IPS-18c (cell line): Measurements from ENCODE around the gene RAD51B.

Source experiments
- H3K4me3 ChIP-seq: 2 replicates; pipeline ENCODE4 v1.7.0; 2013; ENCODE audit warnings: low read depth, mild to moderate bottlenecking, low read length, moderate library complexity; ENCODE audit not compliant: insufficient read depth
- H3K9me3 ChIP-seq: one replicate; pipeline ENCODE4 v1.6.1; 2013; ENCODE audit warnings: mild to moderate bottlenecking, low read length, moderate library complexity; ENCODE audit not compliant: control insufficient read depth, insufficient read depth

RAD51B gene

DNA sequence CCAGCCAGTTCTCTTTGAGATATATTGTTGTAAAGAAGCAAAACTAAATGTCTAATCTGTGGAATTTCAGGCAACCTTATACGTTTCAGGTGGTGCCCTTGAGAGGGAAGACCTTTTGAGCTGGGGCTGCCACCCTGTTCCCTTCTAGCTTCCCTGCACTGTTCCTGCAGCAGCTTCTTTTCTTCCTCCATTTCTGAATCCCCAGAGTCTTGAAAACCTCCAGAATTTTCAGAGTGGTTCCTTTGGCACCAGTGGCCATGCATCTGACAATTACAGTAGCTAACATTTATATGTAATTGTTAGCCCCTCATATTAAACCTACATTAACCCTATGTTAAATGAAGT is 702.0 kb downstream of the RAD51B start:
- Histone ChIP-seq H3K4me3 (no peak overlapping the region), H3K9me3 (peaks cover 2% of the 10 kb centered on the region)

- H3K9me3 ChIP-seq = peaks cover 2% of the 10 kb centered on the region
These were observed 702.5 kb downstream of the RAD51B start for GRCh38 chr14:68521961-68522509.

DNA sequence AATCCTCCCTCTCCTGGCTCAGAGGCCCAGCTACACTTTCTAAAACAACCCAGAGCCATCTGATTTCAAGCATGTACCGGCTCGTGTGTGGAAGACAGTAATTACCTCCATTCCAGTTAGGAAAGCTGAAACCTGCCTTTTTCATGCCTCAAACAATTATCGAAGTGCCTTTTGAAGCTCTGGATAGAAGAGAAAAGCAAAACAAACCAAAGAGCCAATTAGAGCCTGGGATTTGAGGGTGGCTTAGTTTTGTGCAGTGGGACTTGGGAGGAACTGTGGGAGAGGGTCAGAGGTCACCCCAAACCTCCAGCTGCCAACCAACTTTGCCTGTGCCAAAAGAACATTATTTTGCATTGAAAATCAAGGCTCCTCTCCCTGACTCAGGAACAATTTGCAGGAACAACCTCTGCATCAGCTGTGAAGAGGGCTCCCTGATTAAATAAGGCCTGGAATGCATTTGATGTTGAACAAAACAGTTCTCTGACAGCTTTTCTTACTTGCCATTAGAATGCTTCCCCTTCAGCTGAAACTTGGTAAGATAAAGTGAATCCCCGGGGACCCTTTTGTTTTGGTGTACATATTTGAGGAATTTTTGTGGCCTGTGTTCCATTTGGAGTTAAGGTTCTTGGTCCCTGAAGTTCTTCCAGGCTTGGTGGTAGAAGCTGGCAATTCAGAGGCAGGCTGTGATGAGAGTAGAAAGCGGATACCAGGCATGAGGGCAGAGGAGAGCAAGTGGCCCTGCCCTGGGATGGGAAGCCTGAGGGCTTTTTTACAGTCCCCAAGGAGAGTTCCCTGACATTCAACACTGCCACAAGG is 703.1 kb downstream of the RAD51B start:
- peaks cover 2% of the 10 kb centered on the region for H3K9me3 ChIP-seq
- H3K4me3 ChIP-seq = no peak overlapping the region

More at GRCh38 chr14:68521961-68522509, 702.5 kb downstream of the RAD51B start:
- no peak overlapping the region for H3K4me3 ChIP-seq

GRCh38 chr14:68523326-68523610 is 703.7 kb downstream of the RAD51B start:
- Histone ChIP-seq H3K9me3 (peaks cover 2% of the 10 kb centered on the region), H3K4me3 (no peak overlapping the region)

GRCh38 chr14:68523989-68524725 is 704.6 kb downstream of the RAD51B start:
- Histone ChIP-seq H3K9me3 (peaks cover 2% of the 10 kb centered on the region), H3K4me3 (no peak overlapping the region)

GRCh38 chr14:68525516-68525915 is 705.9 kb downstream of the RAD51B start:
- no peak overlapping the region for H3K4me3 ChIP-seq
- H3K9me3 ChIP-seq = peaks cover 4% of the 10 kb centered on the region

- H3K9me3 ChIP-seq = peaks cover 4% of the 10 kb centered on the region
- no peak overlapping the region for H3K4me3 ChIP-seq
These were observed 707.0 kb downstream of the RAD51B start for GRCh38 chr14:68526512-68527091.

DNA sequence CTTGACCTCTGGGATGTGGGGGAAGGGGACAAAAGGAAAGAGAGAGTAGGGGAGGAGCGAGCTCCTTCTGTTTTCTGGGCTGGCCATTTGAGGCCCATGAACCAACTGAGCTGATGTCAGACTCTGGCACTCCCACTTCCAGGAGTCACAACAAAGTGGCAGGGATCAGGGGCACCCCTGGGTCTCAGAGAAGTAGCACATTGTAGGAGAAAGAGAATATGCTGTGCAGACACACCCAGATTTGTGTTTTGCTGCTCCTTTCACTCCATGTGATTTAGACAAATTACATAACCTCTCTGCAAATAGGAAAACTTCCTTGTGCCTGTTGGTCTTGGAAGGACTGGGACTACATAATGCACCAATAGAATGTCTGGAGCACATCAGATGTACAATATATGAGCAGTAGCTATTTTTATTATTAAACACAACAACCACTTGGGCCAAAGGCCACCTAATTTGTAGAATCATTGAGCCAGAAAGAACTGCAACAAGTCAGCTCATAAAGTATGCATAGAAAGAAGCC is 707.8 kb downstream of the RAD51B start:
- Histone ChIP-seq H3K9me3 (peaks cover 4% of the 10 kb centered on the region), H3K4me3 (no peak overlapping the region)

DNA sequence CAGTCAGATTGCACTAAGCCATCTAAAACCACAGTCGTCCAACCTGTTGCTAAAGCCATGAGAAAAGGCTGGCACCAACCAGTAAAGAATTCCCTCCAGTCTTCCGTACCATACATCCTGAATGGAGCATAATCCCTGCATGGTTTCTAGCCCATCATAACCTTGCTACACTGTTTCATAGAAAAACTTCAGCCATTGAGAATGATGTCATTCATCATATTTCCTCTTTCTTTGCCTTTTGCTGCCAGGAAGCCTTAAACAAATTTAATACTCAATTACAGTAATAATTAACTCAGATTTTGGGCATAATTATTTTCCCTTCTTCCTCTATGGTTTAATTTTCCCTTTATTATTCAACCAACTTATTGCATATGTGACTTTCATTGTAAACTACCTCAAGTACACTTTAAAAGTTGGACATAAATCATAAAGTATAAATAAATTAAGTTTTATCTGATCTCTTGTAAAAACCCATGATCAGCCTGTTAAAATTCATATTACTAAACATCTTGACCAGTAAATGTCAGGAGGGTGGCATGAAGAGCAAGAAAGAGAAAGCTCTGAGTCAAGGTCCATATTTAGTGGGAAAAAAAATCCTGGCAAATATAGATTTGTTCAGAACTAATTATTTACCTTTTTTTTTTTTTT is 708.6 kb downstream of the RAD51B start:
- peaks cover 4% of the 10 kb centered on the region for H3K9me3 ChIP-seq
- no peak overlapping the region for H3K4me3 ChIP-seq

DNA sequence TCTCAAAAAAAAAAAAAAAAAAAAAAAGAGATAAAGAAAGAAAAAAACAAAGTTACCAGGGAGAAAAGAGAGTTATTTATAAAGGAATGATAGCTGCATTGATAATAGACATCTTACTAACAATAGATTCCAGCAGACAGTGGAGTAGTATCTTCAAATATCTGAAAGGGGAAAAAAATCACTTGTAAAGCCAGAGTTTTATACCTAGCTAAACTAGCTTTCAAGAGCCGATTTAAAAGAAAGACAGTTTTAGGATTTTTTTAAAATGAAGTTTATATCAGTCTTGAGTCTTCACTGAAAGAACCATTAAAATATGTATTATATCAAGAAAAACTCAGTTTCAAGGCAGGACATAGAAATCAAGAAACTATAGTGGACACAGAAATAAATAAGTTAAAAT is 710.9 kb downstream of the RAD51B start:
- Histone ChIP-seq H3K9me3 (peaks cover 2% of the 10 kb centered on the region), H3K4me3 (no peak overlapping the region)

- Histone ChIP-seq H3K4me3 (no peak overlapping the region), H3K9me3 (peaks cover 2% of the 10 kb centered on the region)
These were observed 712.9 kb downstream of the RAD51B start for GRCh38 chr14:68532496-68532895.

- Histone ChIP-seq H3K4me3 (no peak overlapping the region), H3K9me3 (peaks cover 2% of the 10 kb centered on the region)
These were observed 714.7 kb downstream of the RAD51B start for GRCh38 chr14:68534276-68534675.

- Histone ChIP-seq H3K4me3 (no peak overlapping the region), H3K9me3 (no peaks in the 10 kb centered on the region)
These were observed 715.9 kb downstream of the RAD51B start for GRCh38 chr14:68535404-68536017.

DNA sequence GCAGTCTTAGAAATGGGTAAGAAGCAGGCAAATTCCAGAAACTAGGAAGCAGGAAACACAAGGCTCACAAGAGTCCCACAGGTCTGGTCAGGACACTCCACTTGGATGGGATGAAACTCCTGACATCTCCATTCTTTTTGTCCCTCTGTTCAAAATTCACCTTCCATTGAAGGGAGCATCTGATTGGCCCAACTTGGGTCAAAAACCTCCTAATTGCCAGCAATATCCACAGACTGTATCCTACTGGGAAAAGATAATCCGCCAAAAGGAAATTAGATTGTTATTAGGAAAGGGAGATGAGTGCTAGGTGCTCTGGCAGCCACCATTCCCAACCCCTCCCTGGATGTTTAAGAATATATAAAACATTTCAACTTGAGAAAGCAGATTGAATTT is 716.4 kb downstream of the RAD51B start:
- Histone ChIP-seq H3K4me3 (no peak overlapping the region), H3K9me3 (no peaks in the 10 kb centered on the region)

- H3K9me3 ChIP-seq = no peaks in the 10 kb centered on the region
- H3K4me3 ChIP-seq = no peak overlapping the region
These were observed 719.1 kb downstream of the RAD51B start for GRCh38 chr14:68538639-68539038.

DNA sequence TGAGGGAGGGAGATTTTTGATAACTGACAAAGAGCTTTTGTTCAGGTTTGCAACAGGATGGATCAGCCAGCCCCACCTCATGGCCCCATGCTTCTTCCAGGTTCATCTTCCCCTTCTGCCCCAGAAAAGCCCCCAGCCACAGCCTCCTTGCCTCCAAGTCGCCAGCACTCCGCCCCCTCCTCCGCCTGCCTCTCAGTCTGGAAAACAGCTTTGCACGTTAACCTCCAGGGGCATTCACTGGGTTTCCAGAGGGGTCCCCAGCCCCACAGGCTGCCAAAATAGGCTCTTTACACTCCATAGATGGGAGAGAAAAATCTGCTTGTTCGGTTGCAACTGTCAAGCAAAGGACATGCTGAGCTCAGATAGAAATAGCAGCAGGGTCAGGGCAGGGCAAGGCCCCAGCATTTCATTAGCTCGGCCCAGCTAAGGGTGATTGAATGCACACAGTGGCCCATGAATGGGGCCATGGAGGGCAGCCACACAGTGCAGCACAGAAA is 719.7 kb downstream of the RAD51B start:
- no peaks in the 10 kb centered on the region for H3K9me3 ChIP-seq
- H3K4me3 ChIP-seq = no peak overlapping the region

- H3K4me3 ChIP-seq = no peak overlapping the region
- no peaks in the 10 kb centered on the region for H3K9me3 ChIP-seq
These were observed 720.2 kb downstream of the RAD51B start for GRCh38 chr14:68539789-68540188.
